ENCODE data around the gene OTUB1.
A peak's percentile ranks its signal among the peaks of the same experiment; 100 is the strongest.

Gene OTUB1

GRCh38 chr11:64007160-64007628, 21.0 kb downstream of the OTUB1 start:
- peak; percentile 54 for DNase-seq

- peak; percentile 25 for DNase-seq
These were observed 21.5 kb downstream of the OTUB1 start for GRCh38 chr11:64007629-64008282.

GRCh38 chr11:64008283-64008913, 22.2 kb downstream of the OTUB1 start:
- no peak for DNase-seq

- no peak for DNase-seq
These were observed 22.8 kb downstream of the OTUB1 start for GRCh38 chr11:64008914-64009633.

GRCh38 chr11:64009710-64010109, 23.5 kb downstream of the OTUB1 start:
- DNase-seq = no peak

GRCh38 chr11:64010783-64011182, 24.5 kb downstream of the OTUB1 start:
- DNase-seq = no peak

GRCh38 chr11:64011371-64011770, 25.1 kb downstream of the OTUB1 start:
- no peak for DNase-seq

- no peak for DNase-seq
These were observed 27.1 kb downstream of the OTUB1 start for GRCh38 chr11:64013141-64013896.

- no peak for DNase-seq
These were observed 28.1 kb downstream of the OTUB1 start for GRCh38 chr11:64014356-64014755.

- DNase-seq = no peak
These were observed 29.3 kb downstream of the OTUB1 start for GRCh38 chr11:64015510-64015909.

- no peak for DNase-seq
These were observed 30.0 kb downstream of the OTUB1 start for GRCh38 chr11:64015935-64016845.

- DNase-seq = no peak
These were observed 31.6 kb downstream of the OTUB1 start for GRCh38 chr11:64017945-64018224.

GRCh38 chr11:64018310-64018709, 32.1 kb downstream of the OTUB1 start:
- DNase-seq = no peak

GRCh38 chr11:64019106-64020037, 33.1 kb downstream of the OTUB1 start:
- DNase-seq = no peak

- DNase-seq = no peak
These were observed 34.9 kb downstream of the OTUB1 start for GRCh38 chr11:64020976-64021756.

- DNase-seq = peak; percentile 15
These were observed 35.5 kb downstream of the OTUB1 start for GRCh38 chr11:64021757-64022093.

GRCh38 chr11:64022125-64022784, 36.0 kb downstream of the OTUB1 start:
- no peak for DNase-seq

GRCh38 chr11:64023712-64024710, 37.8 kb downstream of the OTUB1 start:
- DNase-seq = no peak

Data from fibroblast of skin of scalp (primary cell).